ENCODE results near the gene FOXO6. TPM values are rescaled to one million over a fixed set of nuclear protein-coding genes. Genes with fewer than 3 reads are reported as not detected.

FOXO6 gene
- total RNA-seq, 1 donor from 2014 or later, result 11.7 TPM

DNA sequence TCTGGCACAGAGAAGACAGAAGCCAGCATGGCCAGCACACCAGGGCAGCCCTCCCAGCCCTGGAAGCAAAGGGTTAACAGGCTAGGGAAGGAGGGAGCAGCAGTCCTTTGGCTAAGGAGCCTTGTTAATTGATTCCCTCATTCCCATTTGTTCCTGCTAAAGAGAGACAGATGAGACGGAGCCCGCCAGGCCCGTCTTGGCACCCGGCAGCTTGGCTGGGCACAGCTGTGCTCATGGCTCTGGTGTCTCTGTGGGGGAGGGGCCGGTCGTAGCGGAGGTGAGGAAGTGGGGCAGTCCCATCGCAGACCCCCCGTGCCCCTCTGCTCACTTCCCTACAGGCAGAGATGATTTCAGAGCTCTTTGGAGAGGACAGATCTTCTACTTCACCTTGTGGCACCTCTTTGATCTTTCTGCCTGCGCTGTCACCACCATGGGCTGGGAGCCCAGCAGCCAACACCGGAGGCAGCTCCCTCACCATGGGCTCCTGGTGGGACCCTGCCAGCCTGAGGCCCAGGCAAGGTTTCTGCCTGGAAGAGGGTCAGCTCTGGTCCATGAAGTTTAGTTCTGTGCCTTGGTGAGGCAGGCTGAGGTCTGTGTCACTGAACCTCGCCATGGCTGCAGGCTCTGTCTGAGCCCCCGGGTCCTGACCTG, 38.0 kb downstream of the FOXO6 start:
- peak; percentile 84 for DNase-seq
- Mint-ChIP-seq H3K27ac (ENCODE audit: unreplicated experiment) (peak overlapping the region; percentile 93), H3K36me3 (ENCODE audit: unreplicated experiment) (no peaks in the 10 kb centered on the region), H3K4me1 (ENCODE audit: low read depth, unreplicated experiment) (peaks cover 61% of the 10 kb centered on the region), H3K4me3 (ENCODE audit: unreplicated experiment) (peak overlapping the region; percentile 75), H3K27me3 (ENCODE audit: unreplicated experiment) (peaks cover 26% of the 10 kb centered on the region), H3K9me3 (ENCODE audit: unreplicated experiment) (peaks cover 25% of the 10 kb centered on the region)
- TF ChIP-seq CTCF (IDR thresholded peaks at IDR 0.05; ENCODE audit: partially characterized antibody, unreplicated experiment), result no peak

GRCh38 chr1:41400225-41400624, 39.0 kb downstream of the FOXO6 start:
- H3K27ac Mint-ChIP-seq (ENCODE audit: unreplicated experiment), result peak overlapping the region; percentile 93
- TF ChIP-seq CTCF (IDR thresholded peaks at IDR 0.05; ENCODE audit: partially characterized antibody, unreplicated experiment), result no peak
- H3K4me3 Mint-ChIP-seq (ENCODE audit: unreplicated experiment), result peak overlapping the region; percentile 75
- no peaks in the 10 kb centered on the region for H3K36me3 Mint-ChIP-seq (ENCODE audit: unreplicated experiment)
- H3K27me3 Mint-ChIP-seq (ENCODE audit: unreplicated experiment), result peaks cover 26% of the 10 kb centered on the region
- peaks cover 22% of the 10 kb centered on the region for H3K9me3 Mint-ChIP-seq (ENCODE audit: unreplicated experiment)
- no peak for DNase-seq
- peaks cover 56% of the 10 kb centered on the region for H3K4me1 Mint-ChIP-seq (ENCODE audit: low read depth, unreplicated experiment)

DNA sequence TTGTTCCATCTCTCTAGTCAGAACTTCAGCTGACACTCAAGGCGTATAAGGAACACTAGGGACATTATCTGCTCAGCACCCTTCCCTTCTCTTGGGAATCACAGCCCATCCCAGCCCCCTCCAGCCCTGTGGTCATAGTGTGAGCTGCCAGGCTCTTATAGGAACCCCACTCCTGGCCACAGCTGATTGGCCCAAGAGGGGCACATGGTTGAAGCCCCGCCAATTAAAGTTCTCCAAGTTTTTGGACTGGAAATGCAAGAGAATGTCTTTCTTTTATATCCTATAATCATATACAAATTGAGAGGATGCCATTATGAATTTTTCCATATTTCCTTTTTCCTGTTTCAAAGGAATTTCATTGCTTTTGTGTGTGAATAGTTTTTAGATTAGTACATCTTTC, 40.7 kb downstream of the FOXO6 start:
- no peak for TF ChIP-seq CTCF (IDR thresholded peaks at IDR 0.05; ENCODE audit: partially characterized antibody, unreplicated experiment)
- H3K27ac Mint-ChIP-seq (ENCODE audit: unreplicated experiment), result peak overlapping the region; percentile 48
- peaks cover 13% of the 10 kb centered on the region for H3K9me3 Mint-ChIP-seq (ENCODE audit: unreplicated experiment)
- DNase-seq, result no peak
- H3K4me3 Mint-ChIP-seq (ENCODE audit: unreplicated experiment), result peak overlapping the region; percentile 25
- peaks cover 24% of the 10 kb centered on the region for H3K27me3 Mint-ChIP-seq (ENCODE audit: unreplicated experiment)
- H3K4me1 Mint-ChIP-seq (ENCODE audit: low read depth, unreplicated experiment), result peaks cover 41% of the 10 kb centered on the region
- H3K36me3 Mint-ChIP-seq (ENCODE audit: unreplicated experiment), result no peaks in the 10 kb centered on the region

DNA sequence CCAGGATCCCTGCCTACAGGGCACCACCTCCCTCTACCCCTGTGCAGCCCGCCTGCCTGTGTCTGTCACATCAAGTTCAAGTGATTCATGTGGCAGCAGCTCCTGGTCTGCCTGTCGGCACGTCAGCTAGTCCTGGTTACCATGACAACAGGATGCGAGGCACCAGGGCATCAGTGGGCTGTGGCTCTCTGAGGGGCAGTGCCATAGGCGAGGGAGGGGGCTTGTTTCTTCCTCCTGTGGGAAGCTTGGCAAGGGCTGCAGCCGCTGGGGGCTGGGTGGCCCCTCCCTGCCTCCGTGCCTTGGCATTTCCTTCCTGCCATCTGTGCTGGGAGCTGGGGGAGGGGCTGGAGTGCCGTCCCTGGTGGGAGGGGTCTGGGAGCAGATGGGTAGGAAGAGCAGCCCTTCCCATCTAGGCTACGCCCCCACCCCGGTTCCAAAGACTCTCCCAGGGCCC, 43.1 kb downstream of the FOXO6 start:
- no peaks in the 10 kb centered on the region for H3K36me3 Mint-ChIP-seq (ENCODE audit: unreplicated experiment)
- H3K27me3 Mint-ChIP-seq (ENCODE audit: unreplicated experiment), result peaks cover 16% of the 10 kb centered on the region
- no peak overlapping the region for H3K4me3 Mint-ChIP-seq (ENCODE audit: unreplicated experiment)
- peak; percentile 62 for DNase-seq
- H3K4me1 Mint-ChIP-seq (ENCODE audit: low read depth, unreplicated experiment), result peaks cover 30% of the 10 kb centered on the region
- H3K9me3 Mint-ChIP-seq (ENCODE audit: unreplicated experiment), result peaks cover 8% of the 10 kb centered on the region
- H3K27ac Mint-ChIP-seq (ENCODE audit: unreplicated experiment), result no peak overlapping the region
- no peak for TF ChIP-seq CTCF (IDR thresholded peaks at IDR 0.05; ENCODE audit: partially characterized antibody, unreplicated experiment)

DNA sequence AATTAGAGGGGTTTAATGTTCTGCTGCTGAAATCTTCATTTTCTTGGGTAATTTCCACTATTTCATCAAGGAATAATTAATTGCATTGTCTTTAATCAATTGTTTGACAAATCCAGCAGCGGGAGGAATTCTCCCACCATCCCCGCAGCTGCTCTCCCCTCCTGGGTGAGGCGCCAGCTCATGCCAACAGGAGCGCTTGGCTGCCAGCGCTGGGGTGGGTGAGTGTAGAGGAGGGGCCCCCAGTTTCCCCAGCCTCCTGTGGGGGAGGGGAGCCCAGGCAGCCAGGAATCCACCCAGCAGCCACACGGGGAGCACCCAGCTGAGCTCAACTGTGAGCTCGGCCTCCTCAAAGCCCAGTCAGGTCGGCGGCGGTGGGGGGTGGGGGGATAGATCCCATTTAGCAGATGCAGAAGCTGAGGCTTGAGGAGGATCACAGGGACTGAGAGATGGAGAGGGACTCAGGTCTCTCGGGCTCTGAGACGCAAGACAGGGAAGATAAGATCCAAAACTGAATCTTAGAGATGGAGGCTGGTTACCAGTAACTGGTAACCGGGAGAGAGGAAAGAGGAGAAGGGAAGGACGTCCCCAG, 46.5 kb downstream of the FOXO6 start:
- peaks cover 9% of the 10 kb centered on the region for H3K27me3 Mint-ChIP-seq (ENCODE audit: unreplicated experiment)
- no peak overlapping the region for H3K4me3 Mint-ChIP-seq (ENCODE audit: unreplicated experiment)
- no peak for TF ChIP-seq CTCF (IDR thresholded peaks at IDR 0.05; ENCODE audit: partially characterized antibody, unreplicated experiment)
- H3K9me3 Mint-ChIP-seq (ENCODE audit: unreplicated experiment), result peaks cover 3% of the 10 kb centered on the region
- peaks cover 23% of the 10 kb centered on the region for H3K4me1 Mint-ChIP-seq (ENCODE audit: low read depth, unreplicated experiment)
- no peak for DNase-seq
- H3K27ac Mint-ChIP-seq (ENCODE audit: unreplicated experiment), result no peak overlapping the region
- peaks cover 6% of the 10 kb centered on the region for H3K36me3 Mint-ChIP-seq (ENCODE audit: unreplicated experiment)
